HepG2 (cell line): Measurements from ENCODE around the gene VAT1L. TPM values are rescaled to one million over a fixed set of nuclear protein-coding genes. Genes with fewer than 3 reads are reported as not detected.
A peak's percentile ranks its signal among the peaks of the same experiment; 100 is the strongest.

Source experiments
- MBD4 ChIP-seq: IDR thresholded peaks from 2 replicates; pipeline ENCODE4 v1.6.1; 2012; ENCODE audit warnings: low read length, inconsistent platforms, borderline replicate concordance
- NFE2L2 ChIP-seq: fragments of 150-350 bp; IDR thresholded peaks from 2 replicates; pipeline ENCODE4 v1.6.1; 2014; ENCODE audit warnings: low read length
- NFIC ChIP-seq: IDR thresholded peaks from 2 replicates; pipeline ENCODE4 v1.6.1; 2012; ENCODE audit warnings: mild to moderate bottlenecking, low read length, inconsistent platforms
- POLR2AphosphoS5 ChIP-seq: IDR thresholded peaks from 2 replicates; pipeline ENCODE4 v1.6.1; 2012; ENCODE audit warnings: low read depth, low read length
- RBAK ChIP-seq: sonication (generic); formaldehyde crosslinking; IDR thresholded peaks from 2 replicates; pipeline ENCODE4 v1.5.1; 2020; ENCODE audit warnings: mild to moderate bottlenecking, missing genetic modification reagents
- SNAPC2 ChIP-seq: sonication (generic); formaldehyde crosslinking; IDR thresholded peaks from 2 replicates; pipeline ENCODE4 v1.8.1; 2022; ENCODE audit warnings: mild to moderate bottlenecking, missing genetic modification reagents
- SP140L ChIP-seq: sonication (generic); formaldehyde crosslinking; IDR thresholded peaks from 2 replicates; pipeline ENCODE4 v1.4.0; 2020; ENCODE audit warnings: missing genetic modification reagents, borderline replicate concordance
- TBL1XR1 ChIP-seq: fragments of 150-350 bp; IDR thresholded peaks from 2 replicates; pipeline ENCODE4 v1.6.1; 2014; ENCODE audit warnings: borderline replicate concordance, low read length; ENCODE audit not compliant: partially characterized antibody
- TBX2 ChIP-seq: sonication (generic); formaldehyde crosslinking; IDR thresholded peaks from 2 replicates; pipeline ENCODE4 v1.5.0; 2020; ENCODE audit warnings: missing genetic modification reagents, mild to moderate bottlenecking, borderline replicate concordance
- ZNF234 ChIP-seq: sonication (generic); formaldehyde crosslinking; conservative IDR thresholded peaks from 2 replicates; pipeline ENCODE4 v1.5.1; 2020; ENCODE audit warnings: mild to moderate bottlenecking, missing genetic modification reagents
- ZNF589 ChIP-seq: sonication (generic); formaldehyde crosslinking; conservative IDR thresholded peaks from 2 replicates; pipeline ENCODE4 v1.8.0; 2022; ENCODE audit warnings: mild to moderate bottlenecking, moderate library complexity, missing genetic modification reagents
- ZNF772 ChIP-seq: sonication (generic); formaldehyde crosslinking; IDR thresholded peaks from 2 replicates; pipeline ENCODE4 v1.5.0; 2020; ENCODE audit warnings: mild to moderate bottlenecking, missing genetic modification reagents
- ZNF792 ChIP-seq: IDR thresholded peaks from 2 replicates; pipeline ENCODE4 v1.6.1; 2016
- polyA plus RNA-seq, 8 experiments: library from polyadenylated mRNA; depleted of rRNA in 3 of 8; stranded (reverse) in 7 of 8; unstranded in 1 of 8; fragments of >200 nt; fragmentation: Illumina TruSeq in 4 of 8; extraction: Trizol in 4 of 8; gene quantifications; 2 replicates each; pipeline versions ENCODE4 v1.2.1 to v1.2.3, GENCODE V29; 2011 to 2016; ENCODE audit warnings: low read depth in 4 of 8, missing spikeins in 1 of 8, mixed read lengths in 1 of 8; ENCODE audit not compliant: insufficient read depth in 1 of 8
- total RNA-seq, 5 experiments: library from RNA; depleted of rRNA; stranded (reverse); fragments of >200 nt; fragmentation: Illumina TruSeq; extraction: Trizol; gene quantifications; 2 replicates each; pipeline ENCODE4 v1.2.3, GENCODE V29; 2016; ENCODE audit warnings: low read depth in 1 of 5
- TF ChIP-seq, protein P1 (sequence below): sonication (generic); formaldehyde crosslinking; IDR thresholded peaks from 2 replicates; pipeline ENCODE4 v1.8.1; 2023; ENCODE audit warnings: mild to moderate bottlenecking, missing genetic modification reagents
- TF ChIP-seq, protein P2 (sequence below): sonication (generic); formaldehyde crosslinking; IDR thresholded peaks from 2 replicates; pipeline ENCODE4 v1.4.0; 2020; ENCODE audit warnings: mild to moderate bottlenecking, missing genetic modification reagents
- TF ChIP-seq, protein P3 (sequence below): IDR thresholded peaks from 2 replicates; pipeline ENCODE4 v1.4.0; 2020; ENCODE audit warnings: mild to moderate bottlenecking, missing genetic modification reagents

The VAT1L gene
- total and polyA plus RNA-seq, 2 of the 13 experiments (the other 11 are each of a cell fraction or from before 2014, with no cell fraction given): not detected

DNA sequence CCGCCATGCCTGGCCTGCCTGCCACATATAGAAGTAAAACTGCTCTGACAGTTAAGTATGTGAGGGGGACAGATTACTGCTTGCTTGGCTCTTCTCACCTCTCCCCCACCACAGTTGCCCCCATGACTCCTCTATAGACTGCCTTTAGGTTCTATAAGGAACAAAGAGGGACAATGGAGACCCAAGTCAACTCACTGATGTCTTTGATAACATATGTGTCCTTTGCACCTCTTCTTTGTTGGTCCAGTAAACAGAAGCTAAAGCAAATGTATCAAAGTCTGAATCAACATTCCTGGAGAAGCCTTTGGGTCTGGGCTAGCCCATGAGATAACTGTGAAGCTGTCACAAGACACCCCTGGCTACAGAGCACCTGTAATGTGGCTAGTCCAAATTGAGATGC is 38.9 kb upstream of the VAT1L start (continued):
- TF ChIP-seq ZNF234 (CRISPR knock-in tag) (0 out of 2 replicates have a peak, but pooled peaks have one; percentile 38), NFIC (peak; percentile 73), TBL1XR1 (peak; percentile 69), ZNF772 (CRISPR knock-in tag) (no peak), NFE2L2 (no peak), RBAK (CRISPR knock-in tag) (no peak), POLR2AphosphoS5 (no peak), TBX2 (CRISPR knock-in tag) (peak; percentile 61), SP140L (CRISPR knock-in tag) (no peak), ZNF792 (CRISPR knock-in tag) (no peak), MBD4 (no peak), SNAPC2 (CRISPR knock-in tag) (no peak), ZNF589 (CRISPR knock-in tag) (no peak)
- TF ChIP-seq, protein P1, sequence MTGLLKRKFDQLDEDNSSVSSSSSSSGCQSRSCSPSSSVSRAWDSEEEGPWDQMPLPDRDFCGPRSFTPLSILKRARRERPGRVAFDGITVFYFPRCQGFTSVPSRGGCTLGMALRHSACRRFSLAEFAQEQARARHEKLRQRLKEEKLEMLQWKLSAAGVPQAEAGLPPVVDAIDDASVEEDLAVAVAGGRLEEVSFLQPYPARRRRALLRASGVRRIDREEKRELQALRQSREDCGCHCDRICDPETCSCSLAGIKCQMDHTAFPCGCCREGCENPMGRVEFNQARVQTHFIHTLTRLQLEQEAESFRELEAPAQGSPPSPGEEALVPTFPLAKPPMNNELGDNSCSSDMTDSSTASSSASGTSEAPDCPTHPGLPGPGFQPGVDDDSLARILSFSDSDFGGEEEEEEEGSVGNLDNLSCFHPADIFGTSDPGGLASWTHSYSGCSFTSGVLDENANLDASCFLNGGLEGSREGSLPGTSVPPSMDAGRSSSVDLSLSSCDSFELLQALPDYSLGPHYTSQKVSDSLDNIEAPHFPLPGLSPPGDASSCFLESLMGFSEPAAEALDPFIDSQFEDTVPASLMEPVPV (CRISPR knock-in tag): no peak
- TF ChIP-seq, protein P2, sequence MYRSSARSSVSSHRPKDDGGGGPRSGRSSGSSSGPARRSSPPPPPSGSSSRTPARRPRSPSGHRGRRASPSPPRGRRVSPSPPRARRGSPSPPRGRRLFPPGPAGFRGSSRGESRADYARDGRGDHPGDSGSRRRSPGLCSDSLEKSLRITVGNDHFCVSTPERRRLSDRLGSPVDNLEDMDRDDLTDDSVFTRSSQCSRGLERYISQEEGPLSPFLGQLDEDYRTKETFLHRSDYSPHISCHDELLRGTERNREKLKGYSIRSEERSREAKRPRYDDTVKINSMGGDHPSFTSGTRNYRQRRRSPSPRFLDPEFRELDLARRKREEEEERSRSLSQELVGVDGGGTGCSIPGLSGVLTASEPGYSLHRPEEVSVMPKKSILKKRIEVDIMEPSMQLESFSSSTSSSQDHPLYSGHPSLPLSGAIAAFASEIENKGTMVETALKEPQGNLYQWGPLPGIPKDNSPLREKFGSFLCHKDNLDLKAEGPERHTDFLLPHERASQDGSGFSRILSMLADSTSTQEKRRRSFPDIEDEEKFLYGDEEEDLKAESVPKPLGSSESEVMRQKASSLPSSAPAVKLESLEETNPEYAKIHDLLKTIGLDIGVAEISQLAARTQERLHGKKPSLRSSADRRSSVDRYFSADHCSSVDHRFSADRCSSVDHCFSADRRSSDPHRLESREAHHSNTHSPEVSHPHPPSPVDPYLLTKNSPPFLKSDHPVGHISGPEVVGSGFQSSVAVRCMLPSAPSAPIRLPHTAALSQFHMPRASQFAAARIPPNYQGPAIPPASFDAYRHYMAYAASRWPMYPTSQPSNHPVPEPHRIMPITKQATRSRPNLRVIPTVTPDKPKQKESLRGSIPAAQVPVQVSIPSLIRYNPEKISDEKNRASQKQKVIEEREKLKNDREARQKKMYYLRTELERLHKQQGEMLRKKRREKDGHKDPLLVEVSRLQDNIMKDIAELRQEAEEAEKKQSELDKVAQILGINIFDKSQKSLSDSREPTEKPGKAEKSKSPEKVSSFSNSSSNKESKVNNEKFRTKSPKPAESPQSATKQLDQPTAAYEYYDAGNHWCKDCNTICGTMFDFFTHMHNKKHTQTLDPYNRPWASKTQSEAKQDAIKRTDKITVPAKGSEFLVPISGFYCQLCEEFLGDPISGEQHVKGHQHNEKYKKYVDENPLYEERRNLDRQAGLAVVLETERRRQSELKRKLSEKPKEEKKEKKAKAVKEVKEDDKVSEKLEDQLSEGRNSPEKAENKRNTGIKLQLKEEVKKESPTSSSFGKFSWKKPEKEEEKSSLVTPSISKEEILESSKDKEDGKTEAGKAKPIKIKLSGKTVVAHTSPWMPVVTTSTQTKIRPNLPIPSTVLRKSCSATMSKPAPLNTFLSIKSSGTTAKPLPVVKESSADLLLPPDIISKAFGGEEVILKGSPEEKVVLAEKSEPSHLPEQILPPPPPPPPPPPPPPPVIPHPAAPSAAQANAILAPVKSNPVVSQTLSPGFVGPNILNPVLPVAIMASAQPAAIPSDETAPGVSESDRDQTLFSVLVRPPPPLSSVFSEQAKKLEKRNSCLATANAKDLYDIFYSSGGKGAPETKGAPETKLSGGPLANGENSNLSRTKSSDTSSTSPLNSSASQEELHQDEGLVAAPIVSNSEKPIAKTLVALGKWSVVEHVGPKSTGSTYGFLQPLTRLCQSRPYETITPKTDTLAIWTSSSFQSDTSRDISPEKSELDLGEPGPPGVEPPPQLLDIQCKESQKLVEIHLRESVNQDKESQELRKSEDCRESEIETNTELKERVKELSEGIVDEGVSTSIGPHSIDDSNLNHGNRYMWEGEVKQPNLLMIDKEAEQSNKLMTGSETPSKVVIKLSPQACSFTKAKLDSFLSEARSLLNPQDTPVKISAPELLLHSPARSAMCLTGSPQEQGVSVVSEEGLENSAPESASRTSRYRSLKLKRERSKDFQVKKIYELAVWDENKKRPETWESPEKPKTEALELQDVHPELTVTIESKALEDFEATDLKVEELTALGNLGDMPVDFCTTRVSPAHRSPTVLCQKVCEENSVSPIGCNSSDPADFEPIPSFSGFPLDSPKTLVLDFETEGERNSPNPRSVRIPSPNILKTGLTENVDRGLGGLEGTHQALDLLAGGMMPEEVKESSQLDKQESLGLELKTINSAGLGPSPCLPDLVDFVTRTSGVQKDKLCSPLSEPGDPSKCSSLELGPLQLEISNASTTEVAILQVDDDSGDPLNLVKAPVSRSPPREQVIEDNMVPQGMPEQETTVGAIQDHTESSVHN (CRISPR knock-in tag): no peak
- TF ChIP-seq, protein P3, sequence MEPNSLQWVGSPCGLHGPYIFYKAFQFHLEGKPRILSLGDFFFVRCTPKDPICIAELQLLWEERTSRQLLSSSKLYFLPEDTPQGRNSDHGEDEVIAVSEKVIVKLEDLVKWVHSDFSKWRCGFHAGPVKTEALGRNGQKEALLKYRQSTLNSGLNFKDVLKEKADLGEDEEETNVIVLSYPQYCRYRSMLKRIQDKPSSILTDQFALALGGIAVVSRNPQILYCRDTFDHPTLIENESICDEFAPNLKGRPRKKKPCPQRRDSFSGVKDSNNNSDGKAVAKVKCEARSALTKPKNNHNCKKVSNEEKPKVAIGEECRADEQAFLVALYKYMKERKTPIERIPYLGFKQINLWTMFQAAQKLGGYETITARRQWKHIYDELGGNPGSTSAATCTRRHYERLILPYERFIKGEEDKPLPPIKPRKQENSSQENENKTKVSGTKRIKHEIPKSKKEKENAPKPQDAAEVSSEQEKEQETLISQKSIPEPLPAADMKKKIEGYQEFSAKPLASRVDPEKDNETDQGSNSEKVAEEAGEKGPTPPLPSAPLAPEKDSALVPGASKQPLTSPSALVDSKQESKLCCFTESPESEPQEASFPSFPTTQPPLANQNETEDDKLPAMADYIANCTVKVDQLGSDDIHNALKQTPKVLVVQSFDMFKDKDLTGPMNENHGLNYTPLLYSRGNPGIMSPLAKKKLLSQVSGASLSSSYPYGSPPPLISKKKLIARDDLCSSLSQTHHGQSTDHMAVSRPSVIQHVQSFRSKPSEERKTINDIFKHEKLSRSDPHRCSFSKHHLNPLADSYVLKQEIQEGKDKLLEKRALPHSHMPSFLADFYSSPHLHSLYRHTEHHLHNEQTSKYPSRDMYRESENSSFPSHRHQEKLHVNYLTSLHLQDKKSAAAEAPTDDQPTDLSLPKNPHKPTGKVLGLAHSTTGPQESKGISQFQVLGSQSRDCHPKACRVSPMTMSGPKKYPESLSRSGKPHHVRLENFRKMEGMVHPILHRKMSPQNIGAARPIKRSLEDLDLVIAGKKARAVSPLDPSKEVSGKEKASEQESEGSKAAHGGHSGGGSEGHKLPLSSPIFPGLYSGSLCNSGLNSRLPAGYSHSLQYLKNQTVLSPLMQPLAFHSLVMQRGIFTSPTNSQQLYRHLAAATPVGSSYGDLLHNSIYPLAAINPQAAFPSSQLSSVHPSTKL (CRISPR knock-in tag): peak; percentile 84
